IMR-90 (cell line): Measurements from ENCODE around the gene RHBDL1. TPM values are rescaled to one million over a fixed set of nuclear protein-coding genes. Genes with fewer than 3 reads are reported as not detected.

Experiments
- ATAC-seq: fragments of 200-7000 bp; cut with Tn5 transposase; 2 replicates; pipeline ENCODE4 v1.9.1; 2020; ENCODE audit warnings: low read depth, mild to moderate bottlenecking, moderate library complexity
- BruUV-seq: library from RNA; stranded (reverse); fragments of 400-500 nt; replicated peaks from 2 replicates; lab custom pipeline; 2021; lab: Mats Ljungman, UMichigan
- CTCF ChIA-PET: fragments of 300-600 bp; formaldehyde crosslinking; extraction: SDS; loops from one replicate; lab custom pipeline; 2021; ENCODE audit warnings: antibody characterized with exemption; lab: Yijun Ruan, JAX
- POLR2A ChIA-PET: fragments of 300-600 bp; sonication (Branson Sonifier 250); formaldehyde crosslinking; loops from one replicate; lab custom pipeline; 2022; ENCODE audit warnings: antibody characterized with exemption; ENCODE audit not compliant: unreplicated experiment; lab: Charles Lee
- DNase-seq: peaks from one replicate; pipeline ENCODE4 v3.0.0; 2013
- H2AFZ ChIP-seq: replicated peaks from 2 replicates; pipeline ENCODE3; 2013; ENCODE audit warnings: low read length, mild to moderate bottlenecking; ENCODE audit not compliant: poor library complexity
- H2AK5ac ChIP-seq: 2 replicates; pipeline ENCODE4 v1.6.1; 2013; ENCODE audit warnings: low read depth, low read length, inconsistent platforms
- H2AK9ac ChIP-seq: replicated peaks from 2 replicates; pipeline ENCODE3; 2013; ENCODE audit warnings: mild to moderate bottlenecking, low read depth, low read length, moderate library complexity; ENCODE audit not compliant: poor library complexity
- H2BK120ac ChIP-seq: 2 replicates; pipeline ENCODE4 v1.6.1; 2013; ENCODE audit warnings: low read depth, low read length, inconsistent platforms
- H2BK15ac ChIP-seq: 3 replicates; pipeline ENCODE4 v1.6.1; 2013; ENCODE audit warnings: low read depth, low read length, inconsistent platforms
- H2BK20ac ChIP-seq: 2 replicates; pipeline ENCODE4 v1.6.1; 2013; ENCODE audit warnings: low read depth, mild to moderate bottlenecking, inconsistent platforms, low read length, moderate library complexity
- H2BK5ac ChIP-seq: 2 replicates; pipeline ENCODE4 v1.6.1; 2013; ENCODE audit warnings: mild to moderate bottlenecking, low read depth, low read length, inconsistent platforms; ENCODE audit not compliant: poor library complexity, severe bottlenecking
- H3K14ac ChIP-seq: replicated peaks from 2 replicates; pipeline ENCODE4 v1.6.1; 2013; ENCODE audit warnings: low read depth, low read length, inconsistent platforms
- H3K18ac ChIP-seq: 2 replicates; pipeline ENCODE4 v1.6.1; 2013; ENCODE audit warnings: low read depth, low read length, control low read depth
- H3K23ac ChIP-seq: 2 replicates; pipeline ENCODE4 v1.6.1; 2013; ENCODE audit warnings: low read depth, low read length, inconsistent platforms
- H3K27ac ChIP-seq: 2 replicates; pipeline ENCODE4 v1.5.1; 2013; ENCODE audit warnings: mild to moderate bottlenecking, control low read depth, low read length; ENCODE audit not compliant: insufficient read depth
- H3K27me3 ChIP-seq: 2 replicates; pipeline ENCODE4 v1.6.1; 2013; ENCODE audit warnings: low read length; ENCODE audit not compliant: control insufficient read depth, insufficient read depth
- H3K36me3 ChIP-seq: 2 replicates; pipeline ENCODE4 v1.6.1; 2013; ENCODE audit warnings: low read length, mixed read lengths; ENCODE audit not compliant: control insufficient read depth, insufficient read depth
- H3K4ac ChIP-seq: 2 replicates; pipeline ENCODE4 v1.6.1; 2013; ENCODE audit warnings: low read depth, low read length, inconsistent platforms
- H3K4me1 ChIP-seq: 2 replicates; pipeline ENCODE4 v1.6.1; 2013; ENCODE audit warnings: low read length, mixed read lengths; ENCODE audit not compliant: control insufficient read depth, insufficient read depth
- H3K4me2 ChIP-seq: 2 replicates; pipeline ENCODE4 v1.6.1; 2013; ENCODE audit warnings: low read depth, mild to moderate bottlenecking, control low read depth, low read length, moderate library complexity
- H3K4me3 ChIP-seq: 2 replicates; pipeline ENCODE4 v1.5.1; 2013; ENCODE audit warnings: low read depth, mild to moderate bottlenecking, control low read depth, low read length, moderate library complexity; ENCODE audit not compliant: insufficient read depth
- H3K56ac ChIP-seq: 2 replicates; pipeline ENCODE4 v1.6.1; 2013; ENCODE audit warnings: low read length, inconsistent platforms; ENCODE audit not compliant: insufficient read depth; ENCODE audit errors: extremely low read depth
- H3K79me1 ChIP-seq, 2 experiments: 2 replicates each; pipeline ENCODE4 v1.6.1; 2013; ENCODE audit warnings: low read length in 2 of 2, inconsistent platforms in 1 of 2, low read depth in 1 of 2
- H3K9ac ChIP-seq: 2 replicates; pipeline ENCODE4 v1.6.1; 2013; ENCODE audit warnings: low read depth, low read length, control low read depth
- H3K9me1 ChIP-seq: 2 replicates; pipeline ENCODE4 v1.6.1; 2013; ENCODE audit warnings: low read length, inconsistent platforms; ENCODE audit not compliant: insufficient read depth
- H3K9me3 ChIP-seq: 2 replicates; pipeline ENCODE4 v1.6.1; 2013; ENCODE audit warnings: low read length; ENCODE audit not compliant: control insufficient read depth, insufficient read depth
- H4K20me1 ChIP-seq: 2 replicates; pipeline ENCODE4 v1.6.1; 2013; ENCODE audit warnings: low read length, inconsistent platforms; ENCODE audit not compliant: insufficient read depth
- H4K5ac ChIP-seq: 2 replicates; pipeline ENCODE4 v1.6.1; 2013; ENCODE audit warnings: mild to moderate bottlenecking, low read depth, low read length, control low read depth
- H4K8ac ChIP-seq, 2 experiments: 2 replicates each; pipeline ENCODE4 v1.6.1; 2013; ENCODE audit warnings: low read depth in 2 of 2, low read length in 2 of 2, control low read depth in 1 of 2, inconsistent platforms in 1 of 2
- H4K91ac ChIP-seq: 2 replicates; pipeline ENCODE4 v1.6.1; 2013; ENCODE audit warnings: low read depth, low read length, inconsistent platforms; ENCODE audit not compliant: insufficient read depth
- BHLHE40 ChIP-seq: fragments of 150-350 bp; IDR thresholded peaks from 2 replicates; pipeline ENCODE4 v1.6.1; 2016; ENCODE audit warnings: mild to moderate bottlenecking, low read depth, low read length
- CTCF ChIP-seq: conservative IDR thresholded peaks from 2 replicates; pipeline ENCODE4 v1.5.1; 2012; ENCODE audit warnings: mild to moderate bottlenecking, low read depth, low read length, improper control_type of control experiment
- WGBS, 2 experiments: methylation state at CpG; one replicate each; pipeline versions ENCODE4 v1.1.5 to v1.1.7; 2013; ENCODE audit warnings: missing lambda C conversion rate in 2 of 2; ENCODE audit not compliant: insufficient read length in 1 of 2; ENCODE audit errors: extremely low coverage in 2 of 2; 5-methylcytosine and 5-hydroxymethylcytosine counted together
- dilution Hi-C: fragments of 300-500 bp; cut with HindIII; formaldehyde crosslinking; loops from one replicate; pipeline ENCODE4 v1.14.3; 2018; ENCODE audit warnings: low sequenced_read_pairs; ENCODE audit not compliant: unreplicated experiment
- in situ Hi-C: fragments of 300-500 bp; cut with MboI; formaldehyde crosslinking; loops from 3 replicates; pipeline ENCODE4 v1.14.3; 2019; ENCODE audit warnings: low sequenced_read_pairs, inconsistent platforms, mixed read lengths
- intact Hi-C: fragments of 100-400 bp; cut with micrococcal nuclease; formaldehyde crosslinking; loops from 2 replicates; pipeline ENCODE4 v1.10.0; 2022
- polyA plus RNA-seq, 3 experiments: library from polyadenylated mRNA; depleted of rRNA; stranded (reverse); fragments of >200 nt; gene quantifications; 2 replicates each; pipeline ENCODE4 v1.2.3, GENCODE V29; 2012; ENCODE audit warnings: low replicate concordance in 1 of 3
- total RNA-seq: library from RNA; depleted of rRNA; stranded (reverse); fragments of >200 nt; gene quantifications from 2 replicates; pipeline ENCODE4 v1.2.3, GENCODE V29; 2012

Gene RHBDL1
- total and polyA plus RNA-seq, 2 of the 4 experiments (the other 2 are of a cell fraction), result 0.72 to 4.1 TPM

GRCh38 chr16:648071-648780 lies 27.2 kb upstream of the RHBDL1 start:
- ChIA-PET POLR2A (no interaction called here), CTCF (interaction anchor here (0.8 kb wide), 1 partner anchor 12 kb away, joined by 3 read pairs; no protein-coding TSS in a partner anchor)
- BruUV-seq, result no TSS peak
- Histone ChIP-seq H3K56ac (peak overlapping the region; percentile 22; the same call in 1 of the 2 replicates), H4K20me1 (no peaks in the 10 kb centered on the region), H4K5ac (peak overlapping the region; percentile 85), H2BK20ac (no peak overlapping the region), H3K9me3 (no peaks in the 10 kb centered on the region), H3K4me3 (peak overlapping the region; percentile 59), H2AFZ (peak overlapping the region; percentile 96), H2BK120ac (no peak overlapping the region), H3K27me3 (no peaks in the 10 kb centered on the region), H2BK5ac (peak overlapping the region; percentile 90), H3K4me1 (peaks cover 14% of the 10 kb centered on the region), H3K36me3 (peaks cover 1% of the 10 kb centered on the region; the same call in 1 of the 2 replicates), H3K79me1 (peaks cover 12 to 46% of the 10 kb centered on the region in 2 experiments; a peak in 3 of 4 replicates), H4K91ac (peak overlapping the region; percentile 68; the same call in 1 of the 2 replicates), H3K23ac (peak overlapping the region; percentile 76), H3K4ac (peak overlapping the region; percentile 85), H2AK9ac (peak overlapping the region; percentile 98), H2AK5ac (peak overlapping the region; percentile 48), H4K8ac (peak overlapping the region; percentile 70 to 80), H3K18ac (no peak overlapping the region), H3K27ac (peak overlapping the region; percentile 85), H3K4me2 (peak overlapping the region; percentile 99), H3K9ac (peak overlapping the region; percentile 79), H2BK15ac (no peak overlapping the region), H3K14ac (peak overlapping the region; percentile 46), H3K9me1 (peaks cover 15% of the 10 kb centered on the region)
- 46% methylated on average over 15 of the region's 24 CpGs; no CpG with 5 or more reads in 1 of the 2 experiments for WGBS, 2 experiments
- dilution Hi-C loops, result no loop called here
- DNase-seq, result no peak
- no peak for TF ChIP-seq BHLHE40
- TF ChIP-seq CTCF, result peak; percentile 37
- no peak for ATAC-seq
- intact Hi-C loops, result no loop called here
- in situ Hi-C loops, result loop anchor here (10.0 kb wide), 1 partner anchor 253 kb away; the partner anchor contains the start of gene NME4
